ENCODE results near the gene MAN1C1.

GRCh38 chr1:25729790-25730644, 113.4 kb downstream of the MAN1C1 start:
- TF ChIP-seq CTCF (IDR thresholded peaks at IDR 0.05) (no peak), POLR2A (IDR thresholded peaks at IDR 0.05) (no peak)
